ENCODE results near the gene TTC39A. TPM values are rescaled to one million over a fixed set of nuclear protein-coding genes. Genes with fewer than 3 reads are reported as not detected.

TTC39A gene
- polyA plus RNA-seq (2013, experiment 1 of 2), result 2.7 TPM
- polyA plus RNA-seq (2013, experiment 2 of 2), result 3.8 TPM

DNA sequence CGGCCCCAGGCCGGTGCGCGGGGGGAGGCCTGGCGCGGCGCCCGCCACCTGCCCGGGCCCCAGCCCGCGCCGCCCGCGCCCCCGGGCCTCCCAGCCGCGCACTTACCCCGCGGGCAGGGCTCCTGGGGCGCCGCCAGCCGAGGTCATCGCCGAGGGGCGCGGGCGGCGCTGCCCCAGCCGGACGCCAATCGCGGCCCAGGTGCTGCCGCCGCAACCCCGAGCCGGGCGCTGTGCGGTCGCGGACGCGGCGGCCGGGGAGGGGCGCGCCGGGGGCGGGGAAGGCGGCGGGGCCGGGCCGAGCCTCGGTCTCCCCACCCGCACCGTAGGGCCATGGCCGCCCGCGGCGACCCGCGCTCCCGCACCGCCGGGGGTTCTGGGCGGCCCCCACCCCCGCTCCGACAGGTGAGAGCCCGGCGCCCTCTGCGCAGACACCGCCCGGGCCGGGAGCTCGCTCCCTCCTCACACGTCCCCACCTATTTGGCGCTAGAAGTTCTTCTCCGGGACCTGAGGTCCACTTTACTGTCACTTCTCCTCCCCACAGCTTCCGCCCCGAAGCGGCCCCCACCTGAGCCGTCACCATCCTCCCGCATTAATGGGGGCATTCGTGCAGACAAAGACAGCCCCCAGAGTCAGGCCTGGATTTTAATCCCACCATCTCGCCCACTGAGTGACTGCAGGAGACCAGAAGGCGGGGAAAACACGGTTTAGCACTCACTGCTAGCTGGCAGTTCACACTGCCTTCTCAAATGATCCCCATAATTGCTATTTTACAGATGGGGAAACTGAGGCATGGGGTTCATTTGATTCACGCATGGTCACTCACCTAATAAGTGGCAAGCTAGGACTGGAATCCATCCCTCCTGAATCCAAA, at the start of gene TTC39A:
Gene TTC39A, minus strand, starts transcription at position 232 of the 871 bp plus-strand sequence. Its CDS starts 85 bp downstream, at position 147.
- H3K4me1 ChIP-seq (ENCODE audit: insufficient read depth, low read length), result peaks cover 21% of the 10 kb centered on the region
- no peaks in the 10 kb centered on the region for H3K36me3 ChIP-seq (ENCODE audit: insufficient read depth, low read length)
- H3K9ac ChIP-seq (ENCODE audit: low read depth, low read length), result peak within 1 kb of the TSS; percentile 48; the same call in 1 of the 2 replicates
- no peak within 1 kb of the TSS for H3K27ac ChIP-seq (ENCODE audit: low read depth, low read length)
- H3K27me3 ChIP-seq (ENCODE audit: insufficient read depth, low read length), result peaks cover 18% of the 10 kb centered on the region
- 2% methylated on average over 87 of the region's 87 CpGs for whole genome bisulfite sequencing
- H3K9me3 ChIP-seq (ENCODE audit: insufficient read depth, low read depth, low read length), result no peaks in the 10 kb centered on the region
- peak within 1 kb of the TSS; percentile 74 for H3K4me3 ChIP-seq (ENCODE audit: low read length)

DNA sequence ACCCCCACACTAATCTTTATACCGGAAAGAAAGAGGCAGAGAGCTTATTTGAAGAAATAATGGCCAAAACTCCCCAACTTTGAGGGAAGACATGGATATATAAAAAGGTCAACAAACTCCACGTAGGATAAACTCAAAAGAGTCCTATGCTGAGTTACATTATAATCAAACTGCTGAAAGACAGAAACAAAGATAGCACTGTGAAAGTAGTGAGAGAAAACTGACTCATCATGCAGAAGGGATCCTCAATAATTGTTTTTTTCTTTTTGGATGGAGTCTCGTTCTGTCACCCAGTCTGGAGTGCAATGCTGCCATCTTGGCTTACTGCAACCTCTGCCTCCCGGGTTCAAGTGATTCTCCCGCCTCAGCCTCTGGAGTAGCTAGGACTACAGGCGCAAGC, 48.5 kb upstream of the TTC39A start:
- H3K9ac ChIP-seq (ENCODE audit: low read depth, low read length), result no peak overlapping the region
- WGBS, result 91% methylated on average over 4 of the region's 6 CpGs
- H3K27me3 ChIP-seq (ENCODE audit: insufficient read depth, low read length), result no peaks in the 10 kb centered on the region
- H3K4me3 ChIP-seq (ENCODE audit: low read length), result no peak overlapping the region
- H3K4me1 ChIP-seq (ENCODE audit: insufficient read depth, low read length), result no peaks in the 10 kb centered on the region
- peaks cover 16% of the 10 kb centered on the region for H3K36me3 ChIP-seq (ENCODE audit: insufficient read depth, low read length)
- peaks cover 5% of the 10 kb centered on the region; the same call in 1 of the 2 replicates for H3K9me3 ChIP-seq (ENCODE audit: insufficient read depth, low read depth, low read length)
- no peak overlapping the region for H3K27ac ChIP-seq (ENCODE audit: low read depth, low read length)

DNA sequence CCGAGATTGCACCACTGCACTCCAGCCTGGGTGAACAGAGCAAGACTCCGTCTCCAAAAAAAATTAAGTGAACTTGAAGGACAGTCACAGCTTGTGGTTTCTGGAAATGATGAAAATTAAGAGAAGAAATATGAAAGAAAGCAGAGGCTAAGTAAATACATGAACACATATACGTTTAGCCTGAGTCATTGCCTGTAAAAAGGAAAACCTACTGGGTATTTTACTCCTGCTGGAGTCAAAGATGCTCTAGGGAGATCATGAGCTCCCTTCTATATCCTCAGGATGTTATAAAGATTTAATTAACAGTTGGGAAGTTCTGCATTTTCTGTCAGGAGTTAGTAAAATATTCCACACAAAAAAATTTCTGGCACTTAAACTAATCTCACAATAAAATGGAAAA, 43.5 kb upstream of the TTC39A start:
- Histone ChIP-seq H3K27ac (ENCODE audit: low read depth, low read length) (no peak overlapping the region), H3K9ac (ENCODE audit: low read depth, low read length) (no peak overlapping the region), H3K9me3 (ENCODE audit: insufficient read depth, low read depth, low read length) (no peaks in the 10 kb centered on the region), H3K27me3 (ENCODE audit: insufficient read depth, low read length) (no peaks in the 10 kb centered on the region), H3K36me3 (ENCODE audit: insufficient read depth, low read length) (peaks cover 19% of the 10 kb centered on the region), H3K4me3 (ENCODE audit: low read length) (no peak overlapping the region), H3K4me1 (ENCODE audit: insufficient read depth, low read length) (no peaks in the 10 kb centered on the region)
- 97% methylated on average over 3 of the region's 3 CpGs for WGBS

DNA sequence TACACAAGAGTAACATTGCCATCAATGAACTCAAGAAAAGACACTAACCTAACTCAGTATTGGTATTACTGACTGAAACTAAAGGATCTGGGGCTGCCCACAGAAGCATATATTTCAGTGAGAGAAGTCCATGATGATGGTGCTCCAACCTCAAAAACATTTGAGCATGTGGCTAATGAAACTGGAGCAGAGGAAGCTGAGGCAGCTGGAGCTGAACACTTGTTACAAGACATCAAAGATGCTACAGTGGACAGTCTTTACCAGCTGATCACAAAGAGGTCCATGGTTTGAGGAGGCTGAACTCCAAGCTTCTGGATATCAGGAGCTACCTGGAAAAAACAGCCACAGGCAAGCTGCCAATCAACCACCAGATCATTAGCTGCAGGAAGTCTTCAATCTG, 42.2 kb upstream of the TTC39A start:
- no peak overlapping the region for H3K9ac ChIP-seq (ENCODE audit: low read depth, low read length)
- peaks cover 19% of the 10 kb centered on the region for H3K36me3 ChIP-seq (ENCODE audit: insufficient read depth, low read length)
- H3K9me3 ChIP-seq (ENCODE audit: insufficient read depth, low read depth, low read length), result no peaks in the 10 kb centered on the region
- no peaks in the 10 kb centered on the region for H3K4me1 ChIP-seq (ENCODE audit: insufficient read depth, low read length)
- H3K27me3 ChIP-seq (ENCODE audit: insufficient read depth, low read length), result no peaks in the 10 kb centered on the region
- H3K27ac ChIP-seq (ENCODE audit: low read depth, low read length), result no peak overlapping the region
- no peak overlapping the region for H3K4me3 ChIP-seq (ENCODE audit: low read length)

DNA sequence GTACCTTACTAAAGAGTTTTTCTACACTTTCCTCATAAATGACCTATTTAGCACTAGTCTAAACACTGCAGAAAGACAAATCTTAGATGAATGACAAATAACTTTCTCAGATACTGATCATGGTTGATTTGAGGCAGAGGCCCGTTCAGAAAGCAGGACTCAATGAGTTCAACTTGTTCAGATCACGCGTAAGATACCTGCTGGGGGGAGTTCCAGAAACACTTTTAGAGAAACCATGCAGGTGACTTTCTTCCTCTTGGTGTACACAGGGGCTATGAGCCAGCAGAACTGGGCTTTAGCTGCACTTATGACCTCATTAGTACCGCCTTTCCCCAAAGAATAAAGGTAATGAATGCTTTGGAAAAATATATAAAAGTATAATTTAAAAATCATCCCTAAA, 38.8 kb upstream of the TTC39A start:
- H3K27me3 ChIP-seq (ENCODE audit: insufficient read depth, low read length), result no peaks in the 10 kb centered on the region
- H3K9ac ChIP-seq (ENCODE audit: low read depth, low read length), result no peak overlapping the region
- 97% methylated on average over 3 of the region's 4 CpGs for WGBS
- no peaks in the 10 kb centered on the region for H3K9me3 ChIP-seq (ENCODE audit: insufficient read depth, low read depth, low read length)
- H3K4me3 ChIP-seq (ENCODE audit: low read length), result no peak overlapping the region
- H3K4me1 ChIP-seq (ENCODE audit: insufficient read depth, low read length), result no peaks in the 10 kb centered on the region
- H3K27ac ChIP-seq (ENCODE audit: low read depth, low read length), result no peak overlapping the region
- peaks cover 27% of the 10 kb centered on the region for H3K36me3 ChIP-seq (ENCODE audit: insufficient read depth, low read length)

DNA sequence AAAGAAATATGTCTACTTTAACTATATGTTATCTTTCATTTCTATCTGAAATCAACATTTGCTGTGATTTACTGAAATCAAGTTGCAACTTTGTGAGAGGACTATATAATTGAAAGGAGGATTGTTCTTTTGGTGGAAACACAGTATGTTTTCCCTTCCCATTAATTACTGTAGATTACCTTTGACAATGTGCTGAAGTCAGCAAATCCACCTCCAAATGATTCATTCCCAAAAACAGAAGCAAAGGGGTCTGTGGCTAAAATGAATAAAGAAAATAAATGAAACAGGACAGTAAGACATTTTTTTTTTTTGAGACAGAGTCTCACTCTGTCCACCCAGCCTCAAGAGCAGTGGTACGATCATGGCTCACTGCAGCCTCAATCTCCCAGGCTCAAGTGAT, 35.4 kb upstream of the TTC39A start:
- Histone ChIP-seq H3K4me3 (ENCODE audit: low read length) (no peak overlapping the region), H3K9me3 (ENCODE audit: insufficient read depth, low read depth, low read length) (no peaks in the 10 kb centered on the region), H3K27me3 (ENCODE audit: insufficient read depth, low read length) (no peaks in the 10 kb centered on the region), H3K9ac (ENCODE audit: low read depth, low read length) (no peak overlapping the region), H3K4me1 (ENCODE audit: insufficient read depth, low read length) (no peaks in the 10 kb centered on the region), H3K36me3 (ENCODE audit: insufficient read depth, low read length) (peaks cover 38% of the 10 kb centered on the region), H3K27ac (ENCODE audit: low read depth, low read length) (no peak overlapping the region)
- WGBS, result 100% methylated on average over 1 of the region's 1 CpG

DNA sequence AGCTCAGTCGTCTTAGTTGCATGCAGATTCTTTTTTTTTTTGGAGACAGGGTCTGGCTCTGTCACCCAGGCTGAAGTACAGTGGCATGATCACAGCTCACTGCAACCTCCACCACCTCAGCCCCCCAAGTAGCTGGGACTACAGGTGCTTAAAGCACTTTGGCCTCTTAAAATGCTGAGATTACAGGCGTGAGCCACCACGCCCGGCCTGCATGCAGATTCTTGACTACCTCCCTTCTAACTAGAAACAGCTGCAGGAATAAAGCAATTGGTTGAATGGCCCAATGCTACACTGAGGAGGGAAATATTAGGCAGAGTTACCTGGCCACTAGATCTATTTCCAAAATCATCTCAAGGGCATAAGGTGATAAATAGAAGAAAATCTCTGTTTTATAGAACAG, 29.5 kb upstream of the TTC39A start:
- Histone ChIP-seq H3K27ac (ENCODE audit: low read depth, low read length) (no peak overlapping the region), H3K27me3 (ENCODE audit: insufficient read depth, low read length) (no peaks in the 10 kb centered on the region), H3K4me1 (ENCODE audit: insufficient read depth, low read length) (no peaks in the 10 kb centered on the region), H3K9me3 (ENCODE audit: insufficient read depth, low read depth, low read length) (no peaks in the 10 kb centered on the region), H3K4me3 (ENCODE audit: low read length) (no peak overlapping the region), H3K36me3 (ENCODE audit: insufficient read depth, low read length) (peaks cover 57% of the 10 kb centered on the region), H3K9ac (ENCODE audit: low read depth, low read length) (no peak overlapping the region)
- 94% methylated on average over 4 of the region's 4 CpGs for WGBS

DNA sequence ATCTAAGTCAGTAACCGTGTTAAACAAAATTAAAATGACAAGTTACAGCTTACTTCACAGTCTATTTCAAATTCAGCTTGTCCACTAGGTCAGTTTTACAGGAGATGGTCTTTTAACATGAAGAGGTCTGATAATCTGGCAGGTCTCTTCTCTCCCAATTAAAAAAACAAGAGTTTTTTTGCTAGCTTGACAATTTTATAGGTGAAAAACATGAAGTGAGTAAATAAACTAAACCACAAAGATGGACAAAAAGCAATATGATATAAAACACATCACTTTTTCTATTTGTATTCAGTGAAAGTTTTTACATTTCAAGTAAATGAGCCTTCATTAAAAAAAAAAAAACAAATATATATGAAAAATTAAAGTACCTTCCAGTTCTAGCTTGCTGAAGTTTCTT, 25.0 kb upstream of the TTC39A start:
- no peaks in the 10 kb centered on the region for H3K27me3 ChIP-seq (ENCODE audit: insufficient read depth, low read length)
- no peak overlapping the region for H3K4me3 ChIP-seq (ENCODE audit: low read length)
- 100% methylated on average over 1 of the region's 1 CpG for WGBS
- no peak overlapping the region for H3K27ac ChIP-seq (ENCODE audit: low read depth, low read length)
- no peaks in the 10 kb centered on the region for H3K4me1 ChIP-seq (ENCODE audit: insufficient read depth, low read length)
- H3K9ac ChIP-seq (ENCODE audit: low read depth, low read length), result no peak overlapping the region
- no peaks in the 10 kb centered on the region for H3K9me3 ChIP-seq (ENCODE audit: insufficient read depth, low read depth, low read length)
- H3K36me3 ChIP-seq (ENCODE audit: insufficient read depth, low read length), result peaks cover 30% of the 10 kb centered on the region

DNA sequence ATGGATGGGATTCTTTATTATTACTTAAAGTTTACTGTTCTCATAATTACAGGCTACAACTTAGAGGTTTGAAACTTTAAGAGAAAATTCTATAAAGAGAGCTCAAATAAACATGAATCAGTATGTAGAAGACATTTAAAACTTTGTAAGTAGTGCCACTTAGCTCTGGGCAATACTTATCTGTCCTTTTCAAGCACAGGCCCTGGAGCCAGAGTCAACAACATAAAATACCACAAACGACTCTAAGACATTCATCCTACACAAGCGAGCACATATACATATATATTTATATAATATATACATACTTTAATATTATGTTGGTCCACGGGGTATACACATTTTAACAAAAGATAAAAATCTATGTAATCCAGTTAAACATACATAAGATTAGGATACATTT, 24.1 kb upstream of the TTC39A start:
- Histone ChIP-seq H3K9me3 (ENCODE audit: insufficient read depth, low read depth, low read length) (no peaks in the 10 kb centered on the region), H3K36me3 (ENCODE audit: insufficient read depth, low read length) (peaks cover 24% of the 10 kb centered on the region), H3K9ac (ENCODE audit: low read depth, low read length) (no peak overlapping the region), H3K27me3 (ENCODE audit: insufficient read depth, low read length) (no peaks in the 10 kb centered on the region), H3K27ac (ENCODE audit: low read depth, low read length) (no peak overlapping the region), H3K4me1 (ENCODE audit: insufficient read depth, low read length) (no peaks in the 10 kb centered on the region), H3K4me3 (ENCODE audit: low read length) (no peak overlapping the region)
- WGBS, result 86% methylated on average over 1 of the region's 3 CpGs

DNA sequence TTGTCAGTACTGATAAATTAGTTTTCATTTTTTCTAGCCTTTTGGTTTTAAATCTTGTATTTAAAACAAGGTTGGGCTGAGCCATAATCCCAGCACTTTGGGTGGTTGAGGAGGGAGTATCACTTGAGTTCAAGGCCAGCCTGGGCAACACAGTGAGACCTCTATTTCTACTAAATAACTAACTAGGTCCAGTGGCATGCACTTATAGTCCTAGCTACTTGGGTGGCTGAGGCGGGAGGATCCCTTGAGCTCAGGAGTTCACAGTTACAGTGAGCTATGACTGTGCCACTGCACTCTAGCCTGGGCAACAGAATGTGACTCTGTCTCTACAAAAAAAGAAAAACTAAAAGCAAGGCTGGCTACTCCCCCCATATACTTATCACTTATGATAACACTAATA, 21.5 kb upstream of the TTC39A start:
- H3K4me1 ChIP-seq (ENCODE audit: insufficient read depth, low read length), result no peaks in the 10 kb centered on the region
- no peaks in the 10 kb centered on the region for H3K9me3 ChIP-seq (ENCODE audit: insufficient read depth, low read depth, low read length)
- no peaks in the 10 kb centered on the region for H3K27me3 ChIP-seq (ENCODE audit: insufficient read depth, low read length)
- H3K9ac ChIP-seq (ENCODE audit: low read depth, low read length), result no peak overlapping the region
- no peak overlapping the region for H3K27ac ChIP-seq (ENCODE audit: low read depth, low read length)
- H3K36me3 ChIP-seq (ENCODE audit: insufficient read depth, low read length), result peaks cover 24% of the 10 kb centered on the region
- no peak overlapping the region for H3K4me3 ChIP-seq (ENCODE audit: low read length)
- 91% methylated on average over 1 of the region's 1 CpG for WGBS

DNA sequence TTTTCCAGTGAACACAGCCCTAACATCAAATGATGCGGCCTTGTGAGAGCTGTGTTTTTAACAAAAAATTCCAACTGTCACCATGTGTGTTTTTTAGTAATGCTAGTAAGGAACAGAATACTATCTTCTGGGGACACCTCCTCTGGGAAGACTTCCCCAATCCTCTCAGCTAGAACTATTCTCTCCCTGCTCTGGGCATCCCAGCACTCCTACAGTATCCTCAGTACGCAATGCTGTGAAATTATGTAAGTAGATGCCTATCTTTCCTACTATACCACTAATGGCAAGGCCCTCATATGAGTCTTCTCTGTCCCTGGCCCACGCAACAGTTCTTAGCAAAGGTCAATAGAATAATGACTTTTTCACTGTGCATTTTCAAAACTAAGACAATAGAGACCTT, 19.5 kb upstream of the TTC39A start:
- H3K4me1 ChIP-seq (ENCODE audit: insufficient read depth, low read length), result no peaks in the 10 kb centered on the region
- H3K36me3 ChIP-seq (ENCODE audit: insufficient read depth, low read length), result peaks cover 5% of the 10 kb centered on the region; the same call in 1 of the 2 replicates
- 100% methylated on average over 3 of the region's 3 CpGs for WGBS
- H3K27ac ChIP-seq (ENCODE audit: low read depth, low read length), result no peak overlapping the region
- H3K27me3 ChIP-seq (ENCODE audit: insufficient read depth, low read length), result peaks cover 6% of the 10 kb centered on the region
- no peaks in the 10 kb centered on the region for H3K9me3 ChIP-seq (ENCODE audit: insufficient read depth, low read depth, low read length)
- no peak overlapping the region for H3K9ac ChIP-seq (ENCODE audit: low read depth, low read length)
- no peak overlapping the region for H3K4me3 ChIP-seq (ENCODE audit: low read length)
